HG02885 (cell line): ENCODE results near the gene ZFYVE9.

Experiments
- ATAC-seq: cut with Tn5 transposase; IDR thresholded peaks from one replicate; pipeline ENCODE4 v1.9.1; 2021; ENCODE audit warnings: mild to moderate bottlenecking; ENCODE audit not compliant: unreplicated experiment, poor library complexity

Gene ZFYVE9

DNA sequence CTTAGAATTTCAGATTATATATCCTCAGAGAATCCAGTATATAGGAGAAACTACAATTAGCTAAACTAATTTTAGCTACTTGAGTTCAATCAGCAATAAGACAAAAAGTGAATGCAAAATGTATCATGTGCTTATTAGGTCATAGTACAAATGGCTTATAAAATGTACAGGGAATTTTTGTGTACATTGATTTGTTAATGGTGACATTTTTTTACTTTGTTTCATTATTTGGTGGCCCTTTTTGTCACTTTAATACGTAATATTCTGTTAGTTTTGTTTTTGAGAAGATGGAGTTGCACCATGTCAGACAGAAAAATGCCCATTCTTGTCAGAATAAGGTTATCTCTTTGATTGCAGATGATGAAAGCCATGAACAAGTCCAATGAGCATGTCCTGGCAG, 190.5 kb downstream of the ZFYVE9 start:
- ATAC-seq = no peak

DNA sequence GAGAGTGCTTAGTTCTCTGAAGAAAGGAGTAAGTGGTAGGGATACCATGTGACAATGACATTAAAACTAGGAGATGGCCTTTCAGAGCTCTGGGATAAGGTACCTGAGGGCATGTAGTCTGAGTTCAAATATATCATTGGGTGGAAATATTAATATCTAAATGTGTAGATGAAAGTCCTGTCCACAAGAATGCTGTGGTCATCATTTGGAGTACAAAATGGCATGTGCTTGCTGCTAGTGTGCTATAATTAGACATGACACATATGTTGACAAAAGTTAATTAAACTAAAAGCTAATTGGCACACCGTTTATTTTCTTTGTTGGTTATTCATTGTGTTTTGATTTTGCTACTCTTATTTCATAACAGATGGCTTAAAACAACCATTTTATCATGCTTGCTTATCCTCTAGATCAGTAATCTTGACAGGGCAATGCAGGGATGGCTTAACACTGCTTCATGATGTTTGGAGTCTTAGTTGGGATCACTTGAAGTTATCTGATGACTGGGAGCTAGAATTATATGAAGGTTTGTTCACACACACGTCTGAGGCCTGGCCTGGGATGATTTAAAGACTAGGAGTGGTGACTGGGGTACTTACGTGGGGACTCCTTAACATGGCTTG, 193.1 kb downstream of the ZFYVE9 start:
- no peak for ATAC-seq

DNA sequence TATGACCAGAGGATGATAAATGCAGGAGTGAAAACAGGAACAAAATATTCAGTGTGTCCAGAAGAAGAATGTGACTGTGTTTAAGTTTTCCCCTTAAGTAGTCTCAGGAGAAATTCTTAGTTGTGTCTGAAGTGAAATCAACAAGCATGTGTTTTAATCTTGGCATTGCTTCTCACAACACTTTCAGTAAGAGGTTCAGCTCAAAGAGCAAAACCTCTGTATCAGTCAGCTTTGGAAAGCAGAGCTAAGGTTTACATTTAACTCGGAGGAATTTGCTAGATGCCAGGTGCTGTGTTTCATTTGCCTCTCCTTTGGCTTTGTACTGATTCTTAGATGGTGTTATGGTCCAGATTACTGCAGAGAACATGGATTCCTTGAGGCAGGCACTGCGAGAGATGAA, 195.6 kb downstream of the ZFYVE9 start:
- no peak for ATAC-seq

DNA sequence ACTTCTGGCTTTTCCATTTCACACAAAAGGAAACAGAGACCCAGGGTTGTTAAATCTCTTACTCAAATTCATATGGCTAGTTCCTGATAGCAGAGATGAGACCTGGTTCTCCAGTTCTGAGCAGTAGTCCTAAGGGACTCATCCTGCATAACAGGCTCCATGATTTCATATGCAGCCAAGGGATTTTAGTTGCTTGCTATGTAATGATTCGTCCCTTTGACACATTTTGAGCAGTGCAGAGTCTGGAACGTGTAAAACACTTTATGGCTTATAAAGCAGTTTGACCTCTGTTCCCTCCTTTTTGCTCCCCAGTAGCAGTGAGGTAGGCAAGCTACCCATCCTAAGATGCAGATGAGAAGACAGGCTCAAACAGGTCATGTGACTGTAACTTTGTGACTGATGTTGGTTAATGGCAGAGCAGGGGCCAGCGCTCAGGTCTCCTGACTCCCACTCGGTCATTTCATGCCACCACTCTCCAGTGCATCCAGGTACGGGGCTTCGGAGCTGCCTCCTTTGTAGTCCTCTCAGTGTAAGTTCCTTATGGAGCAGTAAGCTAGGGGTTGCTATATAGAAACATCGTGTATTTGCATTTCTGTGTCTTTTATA, 199.9 kb downstream of the ZFYVE9 start:
- ATAC-seq = no peak

DNA sequence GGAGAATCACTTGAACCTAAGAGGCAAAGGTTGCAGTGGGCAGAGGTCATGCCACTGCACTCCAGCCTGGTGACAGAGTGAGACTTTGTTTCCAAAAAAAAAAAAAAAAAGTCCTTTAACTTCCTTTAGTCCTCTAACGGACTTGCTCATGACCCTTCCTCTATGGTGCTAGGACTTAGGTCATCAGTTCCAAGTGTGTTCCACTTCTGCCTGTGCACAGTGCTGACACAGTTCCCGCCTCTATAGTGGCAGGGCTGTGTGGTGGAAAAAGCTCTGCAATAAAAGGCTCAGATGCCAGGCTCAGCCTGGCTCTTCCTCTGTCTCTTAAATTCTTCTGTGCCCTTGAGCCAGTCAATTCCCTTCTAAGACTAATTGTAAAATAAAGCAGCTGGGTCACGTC, 202.1 kb downstream of the ZFYVE9 start:
- no peak for ATAC-seq

DNA sequence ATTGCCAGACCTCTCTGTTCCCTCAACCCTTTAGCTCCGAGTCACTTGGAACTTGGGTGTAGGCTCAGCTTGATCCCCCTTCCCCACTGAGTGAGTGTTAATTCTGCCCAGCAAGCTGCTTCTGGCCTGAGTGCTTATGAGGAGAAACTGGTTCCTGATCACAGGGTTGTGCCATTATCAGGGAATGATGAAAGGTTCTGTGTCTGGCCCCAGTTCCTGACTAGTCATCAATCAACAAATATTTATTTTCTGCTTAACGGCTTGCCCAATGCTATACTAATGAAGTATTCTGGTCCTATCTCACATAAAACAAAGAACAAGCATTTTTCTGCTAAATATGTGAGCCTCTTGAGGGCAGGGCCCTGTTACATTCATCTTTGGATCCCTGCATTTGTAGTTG, 203.4 kb downstream of the ZFYVE9 start:
- ATAC-seq = no peak

DNA sequence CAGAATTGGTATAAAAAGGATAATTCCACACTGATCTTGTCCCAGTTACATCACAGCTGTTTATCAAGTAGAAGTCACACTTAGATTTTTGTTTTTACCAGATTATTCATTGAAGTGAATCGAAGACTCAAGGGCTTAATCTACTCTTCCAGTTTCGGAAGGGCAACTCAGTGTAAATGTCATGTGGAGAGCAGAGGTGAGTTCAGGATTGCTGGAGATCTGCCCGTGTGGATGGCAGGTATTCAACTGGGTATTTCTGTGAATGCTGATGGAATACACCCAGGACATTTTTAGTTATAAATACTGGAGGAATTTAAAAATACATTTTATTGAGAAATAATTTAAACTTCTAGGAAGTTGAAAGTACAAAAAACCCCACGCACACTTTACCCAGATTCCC, 204.8 kb downstream of the ZFYVE9 start:
- ATAC-seq = no peak

DNA sequence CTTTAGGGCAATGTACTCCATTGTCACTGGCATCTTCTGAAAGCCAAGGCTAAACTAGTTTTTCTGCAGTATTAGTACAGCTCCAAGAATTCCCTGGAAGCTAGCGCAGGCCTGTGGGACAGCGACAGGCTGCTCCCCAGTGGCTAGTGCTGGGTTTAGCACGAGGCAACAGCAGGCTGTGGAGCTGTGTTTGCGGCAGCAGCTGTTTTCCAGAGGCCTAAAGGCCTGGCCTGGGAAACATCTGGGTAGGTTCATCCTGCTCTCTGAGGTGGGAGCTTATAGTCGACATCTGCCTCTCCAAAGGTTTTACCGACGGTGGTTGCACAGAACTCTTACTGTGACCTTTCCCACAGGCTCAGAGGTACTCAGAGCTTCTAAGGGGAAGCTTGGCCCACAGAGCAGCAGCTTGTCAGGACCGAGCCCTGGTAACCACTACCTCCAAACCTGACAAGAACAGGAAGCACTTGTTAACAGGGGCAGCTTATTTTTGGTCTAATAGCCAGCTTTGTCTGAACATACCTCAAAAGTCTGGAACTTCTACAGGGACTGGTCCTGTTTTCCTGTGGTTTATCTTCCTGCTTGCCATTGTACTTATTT, 206.9 kb downstream of the ZFYVE9 start:
- ATAC-seq = no peak

DNA sequence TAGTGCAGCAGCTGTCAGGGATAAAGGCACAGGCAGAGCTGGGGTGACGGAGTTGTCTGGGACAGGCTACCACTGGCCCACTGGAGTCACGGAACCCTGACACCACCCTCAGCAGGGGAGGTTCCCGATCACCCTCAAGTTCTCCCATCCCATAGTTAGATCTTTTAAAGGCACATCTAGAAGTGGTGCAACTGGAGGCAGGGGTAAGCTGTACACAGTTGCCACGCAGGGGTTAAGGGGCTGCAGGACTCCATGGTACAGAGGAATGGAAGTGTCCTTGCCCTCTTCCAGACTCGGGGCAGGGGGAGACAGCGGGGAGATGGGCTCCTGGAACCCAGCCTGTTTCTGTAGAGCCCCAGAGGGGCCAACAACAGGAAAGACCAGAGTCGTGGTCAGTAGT, 210.8 kb downstream of the ZFYVE9 start:
- no peak for ATAC-seq

DNA sequence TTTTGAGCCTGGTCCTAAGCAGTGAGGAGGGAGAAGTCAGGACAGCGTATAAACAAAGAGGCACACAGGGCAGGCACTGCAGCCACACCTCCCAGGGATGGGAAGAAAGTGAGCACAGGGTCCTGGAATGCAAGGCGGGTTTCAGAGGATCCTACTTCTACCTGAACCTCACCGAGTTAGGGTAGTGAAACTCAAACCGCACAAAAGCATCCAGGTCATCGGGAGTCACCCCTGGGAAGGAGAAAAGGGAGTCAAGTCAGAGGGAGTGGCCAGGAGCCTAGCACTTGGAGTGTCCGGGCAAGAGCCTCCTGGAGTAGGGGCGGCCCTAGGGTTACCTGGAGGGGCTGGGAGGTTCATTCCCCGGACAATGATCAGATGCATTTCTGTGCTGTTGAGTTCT, 213.5 kb downstream of the ZFYVE9 start:
- ATAC-seq = no peak

DNA sequence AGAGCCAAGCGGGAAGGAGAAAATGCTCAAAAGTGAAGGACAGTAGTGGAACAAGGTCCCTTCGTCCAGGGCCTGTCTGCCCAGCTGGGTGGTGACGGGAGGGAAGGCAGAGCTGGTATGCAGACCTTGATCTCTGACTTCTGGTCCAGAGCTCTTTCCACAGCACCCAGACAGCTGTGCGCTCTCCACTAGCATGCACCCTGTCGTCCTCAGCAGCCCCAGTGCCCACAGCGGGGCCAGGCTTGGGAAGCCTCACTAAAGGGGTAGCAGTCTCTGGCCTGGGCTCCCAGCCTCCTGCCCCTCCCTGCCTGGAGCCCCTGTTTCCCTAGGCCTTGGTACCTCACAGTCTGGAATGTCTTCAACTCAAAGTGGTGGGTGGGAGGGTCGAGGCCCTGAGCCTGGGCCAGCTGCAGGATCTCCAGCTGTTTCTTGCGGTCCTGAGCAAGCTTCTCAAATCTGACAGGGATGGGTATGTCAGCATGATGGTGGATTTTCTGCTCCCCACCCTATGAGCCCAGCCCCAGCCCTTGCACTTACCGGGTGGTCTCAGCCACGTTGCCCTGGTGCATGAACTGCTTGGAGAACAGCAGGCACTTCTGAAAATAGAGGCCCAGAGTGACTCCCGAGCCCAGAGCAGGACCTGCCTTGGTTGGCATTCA, 214.1 kb downstream of the ZFYVE9 start:
- ATAC-seq = no peak

DNA sequence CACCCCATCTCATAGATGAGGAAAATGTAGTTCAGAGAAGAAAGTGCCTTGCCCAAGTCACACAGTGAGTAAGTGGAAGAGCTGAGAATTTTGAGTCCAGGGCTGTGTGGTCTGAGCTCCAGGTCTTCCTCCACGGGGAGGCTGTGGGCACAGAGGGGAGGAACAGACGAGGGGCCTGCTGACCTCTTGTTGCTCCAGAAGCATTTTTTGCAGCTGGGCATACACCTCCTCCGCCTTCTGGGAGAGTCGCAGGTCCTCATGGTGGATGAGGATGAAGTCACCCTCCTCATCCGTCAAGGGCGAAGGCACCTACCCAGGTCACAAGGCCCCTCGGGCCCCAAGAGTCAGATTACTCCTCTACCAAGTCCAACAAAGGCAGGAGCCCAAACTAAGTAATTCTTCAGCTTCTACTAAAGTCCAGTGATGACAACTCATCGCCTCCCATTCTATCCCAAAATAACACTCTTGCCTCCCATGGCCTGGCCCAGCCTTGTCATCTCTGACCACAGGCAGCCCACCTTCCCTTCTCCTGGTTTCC, 215.0 kb downstream of the ZFYVE9 start:
- ATAC-seq = no peak

DNA sequence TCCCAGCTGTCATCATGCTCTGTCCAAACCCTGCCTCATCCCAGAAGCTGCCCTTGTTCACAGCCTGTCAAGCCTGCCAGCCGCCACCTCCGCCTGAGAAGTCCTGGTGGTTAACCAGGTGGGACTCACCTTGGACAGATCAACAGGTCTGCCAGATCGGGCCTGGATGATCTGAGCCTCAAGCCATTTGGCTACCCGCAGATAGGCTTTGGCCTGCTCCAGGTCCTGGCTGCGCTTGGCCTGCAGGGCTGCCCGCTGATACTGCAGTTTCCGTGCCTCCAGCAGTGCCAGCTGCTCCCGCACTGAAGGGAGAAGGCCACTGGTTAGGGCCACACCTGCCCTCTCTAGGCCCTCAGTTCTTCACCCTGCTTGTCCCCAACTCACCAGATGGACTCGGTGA, 215.5 kb downstream of the ZFYVE9 start:
- ATAC-seq = no peak

DNA sequence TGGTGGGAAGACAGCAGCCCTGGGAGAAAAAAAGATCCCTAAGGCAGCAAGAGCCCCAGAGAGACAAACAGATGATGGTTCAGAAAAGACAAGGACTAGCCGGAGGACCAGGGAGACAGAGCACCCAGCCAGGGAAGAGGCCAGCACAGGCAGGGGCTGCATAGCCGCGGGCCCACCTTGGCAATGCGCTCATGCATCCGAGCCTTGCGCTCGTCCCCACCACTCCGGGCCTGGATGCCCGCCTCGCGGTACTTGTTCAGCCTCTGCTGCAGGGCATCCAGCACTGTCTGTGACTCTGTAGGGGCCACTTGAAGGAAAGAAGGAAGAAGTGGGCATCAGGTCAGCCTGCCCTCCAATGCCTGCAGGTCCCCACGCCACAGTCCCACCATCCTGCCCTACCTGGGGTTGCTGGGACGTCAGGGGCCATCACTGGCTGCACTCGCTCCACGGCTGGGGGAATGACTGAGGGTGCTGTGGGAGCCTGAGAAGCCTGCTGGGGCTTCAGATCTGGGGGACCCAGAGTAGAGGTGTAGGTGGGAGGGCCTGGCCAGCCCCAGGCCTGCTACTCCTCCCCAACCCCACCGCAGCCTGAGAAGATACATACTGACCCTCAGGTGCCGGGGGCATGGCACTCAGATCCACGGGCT, 217.1 kb downstream of the ZFYVE9 start:
- no peak for ATAC-seq

DNA sequence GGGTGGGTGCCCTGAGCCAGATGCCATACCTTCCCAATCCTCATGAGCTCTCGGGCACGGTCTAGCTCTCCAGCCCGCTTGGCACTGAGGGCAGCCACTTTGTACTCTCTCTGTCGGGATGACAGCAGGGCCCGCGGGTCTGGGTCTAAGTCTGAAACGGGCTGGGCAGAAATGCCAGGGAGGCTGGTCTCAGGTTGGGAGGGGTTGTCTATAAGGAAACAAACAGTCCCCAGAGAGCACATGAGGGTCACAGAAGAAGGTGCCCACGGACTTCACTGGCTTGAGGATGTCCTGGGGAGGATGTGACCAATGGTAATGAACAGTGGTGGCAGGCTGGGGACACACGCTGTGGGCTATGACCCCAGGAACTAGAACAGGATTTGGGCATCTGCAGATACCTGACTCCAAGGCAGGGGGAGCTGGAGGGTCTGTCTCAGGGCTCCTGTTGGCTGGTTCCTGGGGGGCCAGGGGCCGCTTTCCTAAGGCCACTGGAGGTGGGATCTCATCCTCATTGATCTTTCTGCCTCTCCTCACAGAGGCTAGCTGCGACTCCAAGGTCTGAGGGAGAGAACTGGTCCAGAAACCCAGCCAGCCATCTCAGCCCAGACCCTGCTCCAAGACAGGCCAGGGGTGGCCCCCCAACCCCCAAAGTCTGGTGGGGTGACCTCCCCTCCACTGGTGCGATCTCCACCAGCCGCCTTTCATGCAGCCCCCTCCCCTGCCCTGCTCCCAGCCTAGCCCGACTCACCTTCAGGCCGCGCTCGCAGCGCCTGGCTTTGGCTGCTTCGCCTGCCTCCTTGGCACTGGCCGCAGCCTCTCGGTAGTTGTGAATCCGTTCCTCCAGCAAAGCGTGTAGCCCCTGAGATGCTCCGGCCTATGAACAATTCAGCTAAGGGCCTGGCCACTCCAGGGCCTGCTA, 218.0 kb downstream of the ZFYVE9 start:
- no peak for ATAC-seq

DNA sequence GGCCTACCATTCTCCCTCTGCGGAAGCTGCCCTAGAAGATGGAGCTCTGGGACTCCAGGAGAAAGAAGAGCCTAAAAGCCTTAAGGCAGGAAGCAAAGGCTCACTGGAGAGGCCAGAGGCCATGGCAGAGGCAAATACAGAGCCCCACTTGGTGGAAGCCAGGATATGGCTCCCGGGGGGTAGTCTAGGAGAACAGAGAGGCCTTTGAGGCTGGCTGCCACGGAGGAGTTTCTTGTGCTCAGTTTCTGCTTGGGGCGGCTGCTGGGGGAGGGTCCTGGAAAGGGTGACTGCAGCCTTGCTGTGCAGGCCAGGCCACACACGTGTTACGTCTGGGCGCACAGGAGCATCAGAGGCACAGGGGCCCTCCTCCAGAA, 218.7 kb downstream of the ZFYVE9 start:
- no peak for ATAC-seq

DNA sequence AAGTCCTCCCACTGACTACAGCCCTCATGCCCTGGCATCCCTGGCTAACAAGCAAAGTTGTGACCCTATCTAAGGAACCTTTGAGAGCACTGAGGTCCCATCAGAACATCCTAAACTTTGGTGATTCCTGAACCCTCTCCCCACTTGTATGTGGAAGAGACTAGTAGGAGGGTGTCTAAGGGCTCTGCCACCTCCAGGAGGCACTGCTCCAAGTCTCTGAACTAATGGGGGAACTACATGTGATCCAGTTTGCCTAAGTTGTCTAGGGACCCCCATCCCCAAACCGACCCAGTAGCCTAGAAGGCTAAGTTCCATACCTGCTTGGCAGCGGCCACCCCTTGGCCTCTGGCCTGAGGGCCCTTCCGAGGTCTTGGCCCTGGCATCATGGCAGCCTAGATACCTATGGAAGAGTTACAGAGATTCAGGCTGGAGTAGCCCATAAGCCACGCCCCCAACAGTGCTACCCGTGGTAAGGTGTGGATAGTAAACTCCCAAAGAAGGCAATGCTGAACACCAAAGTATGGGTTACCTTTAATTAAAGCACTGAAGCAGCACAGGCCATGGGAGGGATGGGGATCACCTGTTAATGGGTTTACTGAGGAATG, 222.4 kb downstream of the ZFYVE9 start:
- no peak for ATAC-seq

DNA sequence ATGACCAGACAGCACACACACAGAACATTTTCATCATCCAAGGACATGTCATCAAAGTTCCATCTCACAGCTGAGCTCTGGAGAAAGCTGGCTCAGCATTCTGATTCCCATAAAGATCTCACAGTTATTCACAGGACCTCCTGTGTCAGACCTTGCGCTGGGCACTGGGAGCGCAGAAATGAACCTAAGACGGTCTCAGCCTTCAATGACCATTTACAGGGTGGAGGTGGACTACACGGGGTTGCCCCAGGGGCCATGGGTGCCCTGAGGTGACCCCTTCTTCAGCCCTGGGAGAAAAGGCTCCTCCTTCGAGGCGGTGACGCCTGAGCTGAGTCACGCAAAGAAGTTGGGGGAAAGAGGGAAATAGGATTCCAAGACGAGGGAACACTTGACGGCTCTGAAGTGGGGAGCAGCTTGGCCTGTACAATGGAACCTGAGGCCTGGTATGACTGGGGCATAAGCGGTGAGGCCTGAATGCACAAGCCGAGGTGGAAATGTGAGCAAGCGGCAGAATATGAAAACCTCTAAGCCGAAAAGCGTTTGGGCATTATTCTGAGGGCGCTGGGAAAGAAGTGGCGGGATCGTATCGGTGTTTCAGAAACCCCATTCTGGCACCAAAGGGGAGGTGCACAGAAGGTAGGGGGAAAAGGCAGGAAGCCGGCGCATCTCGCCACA, 223.3 kb downstream of the ZFYVE9 start:
- no peak for ATAC-seq
